Common myeloid progenitor, CD34-positive (primary cell): Measurements from ENCODE around the gene CACNB2.

ENCODE experiments used
- CTCF ChIA-PET: fragments of 350-600 bp; sonication (Branson Sonifier 250); formaldehyde crosslinking; loops from one replicate; lab custom pipeline; 2021; ENCODE audit warnings: antibody characterized with exemption; lab: Charles Lee
- POLR2A ChIA-PET: fragments of 350-600 bp; sonication (Branson Sonifier 250); formaldehyde crosslinking; loops from one replicate; lab custom pipeline; 2021; ENCODE audit warnings: antibody characterized with exemption; lab: Charles Lee
- DNase-seq, 3 donors: peaks; one replicate each; pipeline versions ENCODE4 v3.0.0 to v3.0.0-alpha.2; 2013
- H3K27ac ChIP-seq, 2 experiments: 1 replicate in 1 of 2; 2 replicates in 1 of 2; pipeline ENCODE4 v1.7.0; 2013; ENCODE audit warnings: inconsistent platforms in 2 of 2, low read length in 2 of 2, mild to moderate bottlenecking in 2 of 2, low read depth in 1 of 2, moderate library complexity in 1 of 2; ENCODE audit not compliant: severe bottlenecking in 2 of 2, insufficient read depth in 1 of 2, poor library complexity in 1 of 2
- H3K27me3 ChIP-seq, 5 experiments: replicated peaks in 2 of 5; 1 replicate in 3 of 5; 2 replicates in 2 of 5; pipeline versions ENCODE4 v1.6.1 to v1.7.0; 2013; ENCODE audit warnings: low read length in 4 of 5, mild to moderate bottlenecking in 2 of 5, moderate library complexity in 2 of 5, inconsistent platforms in 1 of 5; ENCODE audit not compliant: insufficient read depth in 5 of 5, control insufficient read depth in 4 of 5
- H3K36me3 ChIP-seq, 4 experiments: 1 replicate in 2 of 4; 2 replicates in 2 of 4; pipeline versions ENCODE4 v1.6.1 to v1.7.0; 2013; ENCODE audit warnings: low read length in 3 of 4, control low read depth in 1 of 4, mild to moderate bottlenecking in 1 of 4; ENCODE audit not compliant: control insufficient read depth in 4 of 4, insufficient read depth in 4 of 4
- H3K4me1 ChIP-seq, 4 experiments: 1 replicate in 3 of 4; 2 replicates in 1 of 4; pipeline versions ENCODE4 v1.6.1 to v1.7.1; 2013; ENCODE audit warnings: low read length in 3 of 4, mild to moderate bottlenecking in 3 of 4, control low read depth in 1 of 4, inconsistent platforms in 1 of 4, moderate library complexity in 1 of 4; ENCODE audit not compliant: control insufficient read depth in 4 of 4, insufficient read depth in 4 of 4; ENCODE audit errors: control extremely low read depth in 1 of 4
- H3K4me3 ChIP-seq, 7 experiments: 1 replicate in 4 of 7; 2 replicates in 3 of 7; pipeline versions ENCODE4 v1.5.1 to v1.7.0; 2013; ENCODE audit warnings: mild to moderate bottlenecking in 7 of 7, low read length in 6 of 7, moderate library complexity in 6 of 7, inconsistent platforms in 2 of 7, low read depth in 2 of 7, control low read depth in 1 of 7; ENCODE audit not compliant: insufficient read depth in 4 of 7, control insufficient read depth in 1 of 7; ENCODE audit errors: extremely low read depth in 1 of 7
- H3K9me3 ChIP-seq, 5 experiments: 1 replicate in 4 of 5; 2 replicates in 1 of 5; pipeline versions ENCODE4 v1.6.1 to v1.7.1; 2013; ENCODE audit warnings: low read length in 4 of 5, mild to moderate bottlenecking in 2 of 5, inconsistent platforms in 1 of 5, low read depth in 1 of 5, moderate library complexity in 1 of 5; ENCODE audit not compliant: control insufficient read depth in 4 of 5, insufficient read depth in 2 of 5; ENCODE audit errors: control extremely low read depth in 1 of 5
- WGBS: methylation state at CpG from one replicate; pipeline ENCODE4 v1.1.5; 2013; ENCODE audit not compliant: insufficient coverage; 5-methylcytosine and 5-hydroxymethylcytosine counted together

The CACNB2 gene

GRCh38 chr10:18231480-18231879, 91.3 kb downstream of the CACNB2 start:
- no peaks in the 10 kb centered on the region for H3K27me3 ChIP-seq
- H3K9me3 ChIP-seq = no peaks in the 10 kb centered on the region
- no peak overlapping the region for H3K27ac ChIP-seq
- 100% methylated on average over 1 of the region's 2 CpGs for WGBS
- H3K4me1 ChIP-seq = no peaks in the 10 kb centered on the region
- ChIA-PET POLR2A (no interaction called here), CTCF (no interaction called here)
- no peaks in the 10 kb centered on the region for H3K36me3 ChIP-seq
- no peak for DNase-seq
- H3K4me3 ChIP-seq = no peak overlapping the region

GRCh38 chr10:18233775-18234174, 93.6 kb downstream of the CACNB2 start:
- no peaks in the 10 kb centered on the region for H3K36me3 ChIP-seq
- ChIA-PET POLR2A (no interaction called here), CTCF (interaction anchor here (0.6 to 1.3 kb wide), 3 partner anchors 17 to 385 kb away, joined by 3 to 4 read pairs (median 4); no protein-coding TSS in a partner anchor)
- no peak overlapping the region for H3K27ac ChIP-seq
- no peaks in the 10 kb centered on the region for H3K9me3 ChIP-seq
- no peak overlapping the region for H3K4me3 ChIP-seq
- DNase-seq = no peak
- no peaks in the 10 kb centered on the region for H3K27me3 ChIP-seq
- 97% methylated on average over 7 of the region's 8 CpGs for whole genome bisulfite sequencing
- no peaks in the 10 kb centered on the region for H3K4me1 ChIP-seq

GRCh38 chr10:18235477-18235876, 95.3 kb downstream of the CACNB2 start:
- H3K27ac ChIP-seq = no peak overlapping the region
- H3K36me3 ChIP-seq = no peaks in the 10 kb centered on the region
- H3K27me3 ChIP-seq = no peaks in the 10 kb centered on the region
- ChIA-PET CTCF (no interaction called here), POLR2A (no interaction called here)
- 93% methylated on average over 3 of the region's 4 CpGs for WGBS
- DNase-seq = no peak
- no peaks in the 10 kb centered on the region for H3K9me3 ChIP-seq
- no peaks in the 10 kb centered on the region for H3K4me1 ChIP-seq
- no peak overlapping the region for H3K4me3 ChIP-seq

- H3K4me3 ChIP-seq = no peak overlapping the region
- CTCF ChIA-PET = interaction anchor here (1.2 to 1.5 kb wide), 2 partner anchors 15 to 413 kb away, joined by 3 to 4 read pairs; no protein-coding TSS in a partner anchor
- DNase-seq = no peak
- no peaks in the 10 kb centered on the region for H3K9me3 ChIP-seq
- 100% methylated on average over 3 of the region's 3 CpGs for WGBS
- no peaks in the 10 kb centered on the region for H3K4me1 ChIP-seq
- POLR2A ChIA-PET = no interaction called here
- no peak overlapping the region for H3K27ac ChIP-seq
- H3K27me3 ChIP-seq = no peaks in the 10 kb centered on the region
- H3K36me3 ChIP-seq = no peaks in the 10 kb centered on the region
Observed at GRCh38 chr10:18236756-18237155, 96.5 kb downstream of the CACNB2 start.

- Histone ChIP-seq H3K4me1 (no peaks in the 10 kb centered on the region), H3K27me3 (no peaks in the 10 kb centered on the region), H3K36me3 (peaks cover 0 to 7% (median 0%) of the 10 kb centered on the region in 4 experiments), H3K27ac (no peak overlapping the region), H3K4me3 (no peak overlapping the region), H3K9me3 (peaks cover 0 to 9% (median 0%) of the 10 kb centered on the region in 5 experiments)
- ChIA-PET CTCF (interaction anchor here (1.0 to 1.6 kb wide), 10 partner anchors 9 to 630 kb away, joined by 3 to 8 read pairs (median 4); no protein-coding TSS in a partner anchor), POLR2A (no interaction called here)
- peak; percentile 50 to 77 (median 68) for DNase-seq
- WGBS = 43% methylated on average over 1 of the region's 8 CpGs
Observed at GRCh38 chr10:18238870-18239485, 98.8 kb downstream of the CACNB2 start.

- DNase-seq = no peak
- Histone ChIP-seq H3K4me3 (no peak overlapping the region), H3K9me3 (peaks cover 0 to 9% (median 0%) of the 10 kb centered on the region in 5 experiments), H3K36me3 (peaks cover 0 to 7% (median 0%) of the 10 kb centered on the region in 4 experiments), H3K27ac (no peak overlapping the region), H3K27me3 (no peaks in the 10 kb centered on the region), H3K4me1 (no peaks in the 10 kb centered on the region)
- POLR2A ChIA-PET = no interaction called here
- CTCF ChIA-PET = interaction anchor here (1.2 to 1.6 kb wide), 3 partner anchors 12 to 394 kb away, joined by 3 to 6 read pairs (median 6); no protein-coding TSS in a partner anchor
- 95% methylated on average over 10 of the region's 12 CpGs for WGBS
Observed at GRCh38 chr10:18240185-18240882, 100.1 kb downstream of the CACNB2 start.

GRCh38 chr10:18246967-18247366, 106.7 kb downstream of the CACNB2 start:
- Histone ChIP-seq H3K27me3 (no peaks in the 10 kb centered on the region), H3K4me3 (no peak overlapping the region), H3K9me3 (peaks cover 0 to 9% (median 0%) of the 10 kb centered on the region in 5 experiments), H3K36me3 (peaks cover 0 to 7% (median 0%) of the 10 kb centered on the region in 4 experiments), H3K4me1 (no peaks in the 10 kb centered on the region), H3K27ac (no peak overlapping the region)
- no peak for DNase-seq
- WGBS = 98% methylated on average over 6 of the region's 7 CpGs
- POLR2A ChIA-PET = no interaction called here
- CTCF ChIA-PET = no interaction called here
